NCI-H1092 treated with DMSO at 0.1 percent for 48 hours (cell line): ENCODE measurements around the gene PLPPR3.

Experiments
- DNase-seq: peaks from one replicate; lab custom pipeline; 2025; lab: John Stamatoyannopoulos, UW

The PLPPR3 gene

DNA sequence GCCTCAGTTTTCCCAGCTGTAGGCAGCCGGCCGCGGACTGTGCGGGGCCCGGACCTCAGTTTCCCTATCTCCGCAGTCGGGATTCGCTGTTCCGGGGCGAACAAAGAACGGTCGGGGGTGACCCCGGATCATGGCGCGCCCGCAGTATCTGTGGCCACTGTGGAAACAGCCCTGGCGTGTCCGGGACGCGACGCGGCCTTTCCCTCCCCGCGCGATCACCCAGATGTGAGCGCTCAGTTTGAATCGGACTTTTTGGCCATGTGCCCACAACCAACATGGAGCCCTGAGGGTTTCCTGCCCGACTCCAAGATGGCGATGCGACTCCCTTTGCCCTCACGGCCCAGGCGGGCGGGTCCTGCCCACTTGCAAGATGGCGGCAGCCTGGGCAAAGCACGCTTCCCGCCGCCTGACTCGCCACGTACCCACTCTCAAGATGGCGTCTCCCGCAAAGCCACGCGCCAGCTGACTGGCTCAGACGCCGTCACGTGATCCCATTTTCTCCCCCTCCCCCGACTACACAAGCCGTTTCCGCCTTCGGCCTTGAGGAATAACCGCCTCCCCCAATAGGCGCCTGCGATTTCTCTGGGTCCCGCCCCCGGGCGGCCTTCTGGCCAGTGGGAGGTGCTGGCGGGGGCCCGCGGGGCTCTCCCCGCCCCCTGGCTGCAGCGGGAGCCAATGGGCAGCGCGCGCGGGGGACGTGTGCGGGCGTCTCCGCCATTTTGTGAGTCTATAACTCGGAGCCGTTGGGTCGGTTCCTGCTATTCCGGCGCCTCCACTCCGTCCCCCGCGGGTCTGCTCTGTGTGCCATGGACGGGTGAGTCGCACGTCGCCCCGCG is 24.8 kb downstream of the PLPPR3 start, which contains the start of gene PTBP1:
TSS of gene PTBP1 (plus strand) at position 761 of the 836 bp plus-strand sequence. CDS start at position 807, 46 bp downstream.
- peak; percentile 100 for DNase-seq

DNA sequence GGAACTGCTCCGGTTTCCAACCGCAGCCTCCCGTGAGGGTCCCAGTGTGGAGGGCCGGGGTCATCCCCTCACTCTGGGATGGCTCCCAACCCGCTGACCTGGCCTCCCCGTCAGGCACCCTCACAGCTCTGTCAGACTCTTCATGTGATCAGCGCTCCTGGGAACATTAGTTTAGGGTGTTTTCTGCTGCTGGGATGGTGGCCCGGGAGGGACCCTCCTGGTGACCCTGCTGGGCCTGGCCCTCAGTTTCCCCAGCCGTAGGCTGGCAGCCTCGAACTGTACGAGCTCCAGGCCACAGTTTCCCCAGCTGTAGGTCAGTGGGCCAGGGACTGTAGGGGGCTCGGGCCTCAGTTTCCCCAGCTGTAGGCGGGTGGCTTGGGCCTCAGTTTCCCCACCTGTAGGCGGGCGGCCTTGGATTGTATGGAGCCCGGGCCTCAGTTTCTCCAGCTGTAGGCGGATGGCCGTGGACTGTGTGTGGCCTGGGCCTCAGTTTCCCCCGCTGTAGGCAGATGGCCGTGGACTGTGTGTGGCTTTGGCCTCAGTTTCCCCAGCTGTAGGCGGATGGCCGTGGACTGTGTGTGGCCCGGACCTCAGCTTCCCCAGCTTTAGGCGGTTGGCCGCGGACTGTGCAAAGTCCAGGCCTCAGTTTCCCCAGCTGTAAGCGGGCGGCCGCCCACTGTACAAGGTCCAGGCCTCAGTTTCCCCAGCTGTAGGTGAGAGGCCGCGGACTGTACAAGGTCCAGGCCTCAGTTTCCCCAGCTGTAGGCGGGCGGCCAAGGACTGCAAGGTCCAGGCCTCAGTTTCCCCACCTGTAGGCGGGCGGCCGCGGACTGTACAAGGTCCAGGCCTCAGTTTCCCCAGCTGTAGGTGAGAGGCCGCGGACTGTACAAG is 25.8 kb downstream of the PLPPR3 start:
- DNase-seq = no peak

DNA sequence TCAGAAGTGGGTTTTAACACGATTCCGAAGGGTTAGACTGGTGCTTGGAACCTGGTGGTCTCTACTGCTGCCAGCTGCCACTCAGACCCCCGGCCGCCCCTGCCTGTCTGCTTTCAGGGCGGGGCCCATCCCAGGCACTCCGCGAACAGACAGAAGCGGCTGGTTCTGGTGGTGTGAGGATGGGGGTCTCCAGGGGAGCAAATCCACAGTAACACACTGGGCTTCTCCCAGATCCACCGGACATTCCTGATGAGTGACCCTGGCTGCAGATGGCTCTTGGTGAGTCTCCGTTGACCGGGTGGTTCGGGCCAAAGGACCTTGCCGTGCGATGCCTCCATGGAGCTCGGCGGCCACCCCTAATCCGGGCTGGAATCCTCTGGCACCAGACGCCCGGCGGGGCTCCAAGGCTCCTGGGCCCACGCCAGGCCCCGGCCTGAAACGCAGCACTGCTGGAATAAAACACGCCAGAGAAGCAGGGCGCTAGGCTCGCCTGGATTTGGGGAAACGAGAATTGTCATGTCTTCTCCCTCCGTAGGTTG is 26.6 kb downstream of the PLPPR3 start:
- DNase-seq = no peak

DNA sequence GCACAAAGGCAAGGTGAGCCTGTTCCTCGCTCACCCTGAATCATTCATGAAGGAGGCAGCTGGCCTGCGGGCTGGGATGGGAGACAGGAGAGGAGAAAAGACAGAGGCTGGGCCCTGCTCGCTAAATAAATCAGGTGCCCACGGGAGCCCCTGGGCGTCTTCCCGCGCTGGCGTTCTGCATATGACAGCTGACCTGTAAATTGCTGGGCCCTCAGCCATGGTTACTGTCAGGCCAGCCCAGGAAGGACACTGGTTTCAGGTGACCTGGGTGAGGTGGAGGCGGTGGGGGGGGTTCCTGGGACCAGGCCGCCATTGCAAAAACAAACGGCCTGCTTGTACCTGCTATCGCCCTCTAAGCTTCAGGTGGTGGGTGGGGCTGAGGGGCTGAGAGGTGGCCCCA is 27.9 kb downstream of the PLPPR3 start:
- DNase-seq = no peak

DNA sequence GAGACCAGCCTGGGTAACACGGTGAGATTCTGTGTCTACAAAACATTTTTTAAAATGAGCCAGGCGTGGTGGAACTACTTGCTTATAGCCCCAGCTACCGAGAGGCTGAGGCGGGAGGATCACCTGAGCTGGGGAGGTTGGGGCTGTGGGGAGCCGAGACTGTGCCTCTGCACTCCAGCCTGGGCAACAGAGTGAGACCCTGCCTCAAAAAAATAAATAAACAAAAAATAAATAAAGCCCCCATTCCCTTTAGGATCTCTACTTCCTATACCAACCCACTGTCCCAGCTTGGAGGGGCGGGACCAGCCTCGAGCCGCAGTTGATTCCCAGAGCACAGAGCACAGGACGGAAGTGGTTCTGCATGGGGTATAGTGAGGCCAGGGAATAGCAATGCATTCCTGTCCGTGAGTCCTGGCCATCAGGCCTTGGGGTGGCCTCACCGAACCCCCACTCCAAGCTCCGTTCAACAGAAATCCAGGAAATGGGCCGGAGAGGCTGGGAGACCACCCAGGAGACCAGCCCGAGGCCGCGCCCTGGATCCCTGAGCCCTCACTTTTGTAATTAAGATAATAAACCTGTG is 29.4 kb downstream of the PLPPR3 start:
- no peak for DNase-seq

DNA sequence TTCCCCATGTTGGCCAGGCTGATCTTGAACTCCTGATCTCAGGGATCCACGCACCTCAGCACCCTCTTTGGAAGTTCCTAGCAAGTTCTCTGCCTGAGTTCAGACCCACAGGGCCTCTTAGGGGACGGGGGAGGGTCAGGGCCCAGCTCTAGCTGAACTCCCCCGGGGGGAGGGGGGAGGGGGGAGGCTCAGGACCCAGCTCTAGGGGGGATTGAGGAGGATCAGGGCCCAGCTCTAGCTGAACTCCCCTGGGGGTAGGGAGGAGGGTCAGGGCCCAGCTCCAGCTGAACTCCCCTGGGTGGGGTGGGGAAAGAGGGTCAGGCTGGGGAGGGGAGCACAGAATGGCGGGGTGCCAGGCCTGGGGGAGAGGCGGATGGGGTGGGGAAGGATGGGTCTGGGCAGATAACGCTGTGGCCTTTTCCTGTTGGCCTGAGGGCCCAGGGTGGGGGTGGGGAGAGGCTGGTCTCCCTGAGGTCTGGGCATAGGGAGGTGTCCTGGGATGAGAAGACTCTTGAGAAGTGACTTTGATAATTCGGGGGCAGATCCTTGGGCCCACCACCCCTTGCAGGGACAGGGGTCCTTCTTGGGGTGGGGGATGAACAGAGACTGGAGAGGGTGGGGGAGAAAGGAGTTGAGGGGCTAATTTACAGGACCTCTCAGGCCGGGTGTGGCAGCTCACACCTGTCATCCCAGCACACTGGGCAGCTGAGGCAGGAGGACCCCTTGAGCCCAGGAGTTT is 30.0 kb downstream of the PLPPR3 start:
- no peak for DNase-seq

DNA sequence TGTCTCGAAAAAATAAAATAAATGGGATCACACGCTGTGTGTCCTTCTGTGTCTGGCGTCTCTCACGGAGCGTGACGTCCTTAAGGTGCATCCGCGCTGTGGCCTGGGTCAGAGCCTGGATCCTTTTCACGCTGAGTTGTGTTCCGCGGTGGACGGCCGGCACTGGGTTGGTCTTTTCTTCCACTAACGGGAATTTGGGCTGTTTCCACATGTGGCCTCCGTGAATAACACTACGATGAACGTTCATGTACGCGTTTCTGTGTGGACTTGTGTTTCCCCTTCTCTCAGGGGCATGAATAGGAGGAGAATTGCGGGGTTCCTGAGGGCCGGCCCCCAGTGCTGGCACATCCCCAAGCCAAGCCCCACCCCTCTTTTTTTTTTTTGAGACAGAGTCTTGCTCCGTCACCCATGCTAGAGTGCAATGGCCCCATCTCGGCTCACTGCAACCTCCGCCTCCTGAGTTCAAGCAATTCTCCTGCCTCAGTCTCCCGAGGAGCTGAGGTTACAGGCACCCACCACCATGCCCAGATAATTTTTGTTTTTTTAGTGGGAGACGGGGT is 30.7 kb downstream of the PLPPR3 start:
- DNase-seq = no peak

DNA sequence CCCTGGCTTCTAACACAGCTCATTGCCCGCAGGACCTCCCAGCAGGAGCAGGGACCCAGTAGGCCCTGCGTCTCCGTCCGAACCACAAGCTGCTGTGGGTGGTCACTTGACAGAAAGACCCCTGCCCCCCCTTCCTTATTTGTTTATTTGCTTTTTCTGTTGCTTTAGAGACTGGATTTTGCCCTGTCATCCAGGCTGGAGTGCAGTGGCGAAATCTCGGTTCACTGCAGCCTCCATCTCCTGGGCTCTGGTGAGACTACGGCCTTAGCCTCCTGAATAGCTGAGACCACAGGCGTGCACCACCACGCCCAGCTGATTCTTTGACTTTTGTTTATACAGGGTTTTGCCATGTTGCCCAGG is 32.1 kb downstream of the PLPPR3 start:
- DNase-seq = no peak

DNA sequence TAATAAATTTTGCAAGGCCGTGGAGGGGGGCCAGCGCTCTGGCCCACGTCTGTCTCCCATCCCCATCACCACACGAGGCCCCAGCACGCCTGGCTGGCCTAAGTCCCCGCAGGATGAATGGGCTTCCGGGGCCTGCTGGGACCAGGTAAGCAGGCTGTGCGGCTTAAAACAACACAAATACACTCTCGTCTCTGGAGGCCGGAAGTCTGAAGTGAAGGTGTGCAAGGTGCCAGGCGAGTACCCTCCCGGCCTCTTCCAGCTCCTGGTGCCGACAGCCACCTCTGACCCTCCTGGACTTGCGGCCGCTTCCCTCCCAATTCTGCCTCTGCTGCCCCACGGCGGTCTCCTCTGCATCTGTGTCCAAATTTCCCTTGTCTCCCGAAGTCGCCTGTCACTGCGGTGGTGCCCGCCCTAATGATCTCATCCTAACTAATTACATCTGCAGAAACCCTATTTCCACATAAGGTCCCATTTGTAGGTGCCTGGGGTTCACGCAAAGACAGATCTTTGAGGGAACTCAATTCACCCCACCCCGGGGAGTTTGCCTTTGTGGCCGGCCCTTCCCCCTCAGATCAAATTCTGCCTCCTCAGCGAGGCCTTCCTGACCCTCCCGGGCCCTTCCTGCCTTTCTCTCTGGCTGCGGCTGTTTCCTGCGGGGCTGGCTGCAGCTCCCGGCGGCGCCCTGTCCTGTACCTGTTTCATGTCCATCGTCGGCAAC is 32.6 kb downstream of the PLPPR3 start:
- DNase-seq = no peak

DNA sequence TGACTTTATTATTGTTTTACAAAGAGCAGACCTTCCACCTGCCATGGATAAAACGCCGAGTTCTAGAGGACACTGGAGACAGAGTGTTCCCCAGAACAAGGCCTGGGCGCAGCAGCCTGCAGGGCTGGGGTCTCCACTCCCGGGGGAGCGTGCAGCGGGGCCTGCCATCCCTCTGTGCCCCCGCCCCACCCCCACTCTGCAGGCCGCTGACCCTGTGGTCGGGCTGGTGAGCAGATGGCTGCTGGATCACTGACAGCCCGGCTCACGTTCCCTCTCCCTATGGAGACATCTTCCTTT is 33.1 kb downstream of the PLPPR3 start:
- DNase-seq = no peak

DNA sequence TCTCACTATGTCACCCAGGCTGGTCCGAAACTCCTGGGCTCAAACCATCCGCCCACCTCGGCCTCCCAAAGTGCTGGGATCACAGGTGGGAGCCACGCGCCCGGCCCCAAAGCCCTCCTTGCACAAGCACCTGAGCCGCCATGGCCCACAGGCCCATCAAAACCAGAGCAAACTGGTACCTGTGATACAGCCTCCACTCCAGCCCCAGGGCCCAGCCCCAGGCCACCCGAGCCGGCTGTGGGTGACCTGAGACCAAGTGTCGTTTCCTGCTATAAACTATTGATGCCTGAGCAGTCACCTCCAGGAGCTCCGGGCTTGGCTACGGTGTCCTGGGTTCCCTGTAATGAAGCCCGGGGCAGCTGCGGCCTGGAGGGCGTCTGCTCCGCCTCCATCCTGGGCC is 34.2 kb downstream of the PLPPR3 start:
- DNase-seq = no peak

DNA sequence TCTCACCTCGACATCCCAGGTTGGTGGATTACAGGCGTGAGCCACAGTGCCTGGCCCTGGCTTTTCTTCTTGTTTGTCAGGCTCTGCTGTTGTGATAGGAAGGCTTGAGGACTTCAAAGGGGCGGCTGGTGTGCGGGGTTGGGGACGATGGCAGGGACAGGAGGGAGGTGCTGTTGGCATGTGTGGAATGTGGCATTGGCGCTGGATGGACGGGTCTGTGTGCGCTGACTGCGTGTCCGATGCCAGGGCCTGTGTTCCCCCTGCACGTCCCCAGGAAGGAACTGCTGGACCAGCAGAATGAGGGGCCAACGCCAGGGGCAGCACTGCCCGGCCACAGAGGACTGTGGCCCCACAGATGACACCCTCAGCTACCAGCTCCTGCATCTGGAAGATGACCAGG is 37.2 kb downstream of the PLPPR3 start:
- DNase-seq = no peak

DNA sequence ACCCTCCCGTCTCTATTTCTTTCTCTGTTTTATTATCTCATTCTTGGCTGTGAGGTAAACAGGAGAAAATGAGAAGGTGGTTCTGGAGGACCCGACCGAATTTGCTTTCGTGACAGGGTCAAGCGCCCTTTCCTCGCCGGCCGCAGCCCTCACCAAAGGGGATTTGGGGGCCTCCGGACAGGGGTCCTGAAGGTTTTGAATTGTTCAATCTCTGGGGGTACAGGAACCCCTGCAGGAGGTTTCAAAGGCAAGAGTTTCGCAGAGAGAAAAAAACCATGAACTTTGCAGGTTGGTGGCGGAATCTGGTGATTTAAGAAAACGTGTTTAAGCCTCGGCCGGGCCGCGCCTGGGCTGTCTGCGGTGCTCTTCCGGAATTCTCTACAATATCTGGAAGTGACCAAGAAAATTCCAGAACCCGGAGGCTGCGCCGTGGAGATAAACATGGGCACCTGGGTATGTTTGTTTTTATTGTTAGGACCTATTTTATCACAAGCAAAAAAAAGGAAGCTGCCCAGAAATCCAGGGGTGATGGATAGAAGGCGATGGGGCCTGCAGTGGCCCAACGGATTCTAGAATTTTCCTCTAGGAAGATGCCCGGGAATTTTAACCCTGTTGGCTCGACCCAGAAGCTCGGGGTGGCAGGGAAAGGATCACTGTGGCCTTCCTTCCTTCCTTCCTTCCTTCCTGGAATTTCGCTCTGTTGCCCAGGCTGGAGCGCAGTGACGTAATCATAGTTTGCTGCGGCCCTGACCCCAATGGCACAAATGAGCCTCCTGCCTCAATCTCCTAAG is 38.7 kb downstream of the PLPPR3 start:
- DNase-seq = no peak

DNA sequence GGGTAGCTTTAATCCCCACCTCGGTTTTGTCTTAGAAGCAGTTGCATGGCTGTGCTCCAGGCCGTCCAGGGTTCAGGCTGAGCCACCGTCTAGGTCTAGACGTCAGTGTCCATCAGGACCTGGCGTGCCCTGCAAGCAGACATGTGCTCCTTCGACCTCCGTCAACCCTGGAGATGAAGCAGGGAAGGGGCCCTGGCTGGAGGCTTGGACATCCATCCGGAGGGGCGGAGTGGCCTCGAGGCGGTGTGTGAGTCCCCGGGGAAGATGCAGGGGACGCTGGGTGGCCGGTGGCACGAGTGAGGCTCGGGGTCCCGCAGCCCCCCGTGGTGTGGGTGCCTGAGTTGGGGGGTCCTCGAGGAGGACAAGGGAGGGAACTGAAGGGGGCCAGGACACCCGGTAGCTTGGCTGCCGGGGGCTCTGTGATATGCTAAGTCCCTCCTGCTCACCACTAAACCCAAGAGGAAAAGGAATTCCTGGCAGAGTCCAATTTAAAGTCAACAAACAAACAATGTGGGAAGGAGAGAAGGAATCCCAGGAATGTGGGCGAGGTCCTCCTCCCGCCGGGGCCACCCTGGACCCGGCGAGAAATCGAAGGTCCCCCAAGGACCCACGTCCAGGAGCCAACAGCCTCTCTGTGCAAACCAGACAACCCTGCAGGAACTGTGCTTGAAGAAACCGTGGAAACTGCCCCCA is 39.4 kb downstream of the PLPPR3 start:
- no peak for DNase-seq

DNA sequence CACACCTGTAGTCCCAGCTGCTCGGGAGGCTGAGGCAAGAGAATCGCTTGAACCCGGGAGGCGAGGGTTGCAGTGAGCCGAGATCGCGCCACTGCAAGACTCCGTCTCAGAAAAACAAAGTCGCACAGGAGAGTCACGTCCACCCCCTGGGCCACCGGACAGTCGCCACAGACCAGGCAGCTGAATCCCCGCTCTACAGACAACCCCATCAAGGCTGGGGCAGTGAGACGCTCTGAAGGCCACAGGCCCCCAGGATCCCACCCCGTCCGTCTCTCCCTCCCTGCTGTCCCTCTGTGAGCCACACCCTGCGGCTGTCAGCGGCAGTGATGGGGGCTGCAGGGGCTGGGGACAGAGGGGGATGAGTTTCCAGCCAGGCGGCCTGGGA is 40.0 kb downstream of the PLPPR3 start:
- no peak for DNase-seq

DNA sequence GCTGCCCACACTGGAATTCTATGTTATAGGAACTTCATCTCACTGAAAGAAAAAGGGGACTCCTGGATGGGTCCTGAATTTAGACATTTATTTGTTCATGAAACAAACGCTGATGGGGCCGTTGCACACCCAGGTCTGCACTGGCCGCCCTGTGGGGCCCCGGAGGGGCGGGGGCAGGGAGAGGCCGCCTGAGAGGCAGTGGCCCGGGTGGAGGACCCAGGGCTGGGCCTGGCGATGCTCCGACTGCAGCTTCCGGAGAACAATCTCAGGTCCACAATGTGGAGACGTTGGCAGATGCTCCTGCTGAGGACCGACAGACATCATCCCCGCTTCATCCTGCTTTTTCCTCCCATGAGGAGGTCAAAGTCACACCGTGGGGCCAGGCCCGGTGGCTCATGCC is 40.8 kb downstream of the PLPPR3 start:
- DNase-seq = no peak

DNA sequence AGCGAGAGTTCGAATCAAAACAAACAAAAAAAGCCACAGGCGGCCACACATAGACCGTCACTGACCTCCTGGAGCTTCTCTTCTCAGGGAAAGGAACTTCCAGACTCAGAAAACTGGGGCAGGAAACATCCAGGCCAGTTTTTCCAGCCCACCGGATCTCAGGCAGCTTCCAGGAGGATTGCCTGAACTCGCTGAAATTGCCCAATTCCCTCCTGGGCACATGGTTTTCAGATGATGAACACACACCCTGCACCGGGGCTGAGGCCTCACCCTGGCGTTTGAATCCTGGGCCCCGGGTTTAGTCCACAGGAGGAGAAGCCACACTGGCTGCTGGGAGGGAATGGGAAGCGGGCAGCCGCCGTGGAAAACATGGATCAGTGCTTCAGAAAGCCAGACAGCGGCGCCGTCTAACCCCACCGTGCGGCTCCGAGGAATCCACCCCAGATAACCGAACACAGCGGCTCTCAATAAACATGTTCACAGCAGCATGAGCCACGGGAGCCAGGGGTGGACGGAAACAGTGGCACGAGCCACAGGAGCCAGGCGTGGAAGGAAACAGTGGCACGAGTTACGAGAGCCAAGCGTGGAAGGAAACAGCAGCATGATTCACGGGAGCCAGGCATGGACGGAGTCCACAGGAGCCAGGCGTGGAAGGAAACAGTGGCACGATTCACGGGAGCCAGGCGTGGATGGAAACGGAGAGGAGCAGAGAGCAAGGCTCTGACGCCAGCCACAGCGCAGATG is 42.7 kb downstream of the PLPPR3 start:
- DNase-seq = no peak

DNA sequence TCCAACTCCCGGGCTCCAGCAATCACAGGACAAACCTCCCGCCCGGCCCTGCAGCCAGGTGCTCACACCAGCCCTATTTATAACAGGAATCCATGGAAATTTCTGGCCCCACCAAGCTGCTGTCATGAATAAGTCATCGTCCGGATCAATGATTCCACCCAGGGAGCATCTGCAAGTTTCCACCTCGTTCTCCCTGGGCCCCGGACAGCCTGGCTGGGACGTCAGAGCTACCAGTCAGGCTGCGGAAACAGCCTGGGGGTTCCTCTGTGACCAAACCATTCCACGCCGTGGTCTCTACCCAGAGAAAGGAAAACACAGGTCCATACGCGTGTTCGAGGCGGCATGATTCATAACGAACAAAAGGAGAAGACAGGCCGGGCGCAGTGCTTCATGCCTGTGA is 45.2 kb downstream of the PLPPR3 start:
- DNase-seq = no peak
